Vagina (tissue), 2 donors: Measurements from ENCODE around the gene PABPC1L2B. TPM values are rescaled to one million over a fixed set of nuclear protein-coding genes. Genes with fewer than 3 reads are reported as not detected.
"Not testable (repeated sequence)": the region's sequence is repeated elsewhere in the genome, so short reads cannot be mapped to it uniquely, and the experiment has no call there.

ENCODE experiments used
- DNase-seq, 2 donors: peaks; one replicate each; pipeline ENCODE4 v3.0.0-alpha.2; 2017; ENCODE audit errors: extremely low spot score in 2 of 2
- H3K27ac ChIP-seq: fragments of 200-600 bp; sonication (generic); one replicate; pipeline ENCODE4 v1.5.1; 2019
- H3K27me3 ChIP-seq: fragments of 200-600 bp; sonication (generic); one replicate; pipeline ENCODE4 v1.5.1; 2019
- H3K36me3 ChIP-seq, 2 donors: fragments of 200-600 bp; sonication (generic); one replicate each; pipeline ENCODE4 v1.5.1; 2017 to 2019
- H3K4me1 ChIP-seq: fragments of 200-600 bp; sonication (generic); one replicate; pipeline ENCODE4 v1.5.1; 2019
- H3K4me3 ChIP-seq, 2 donors: fragments of 200-600 bp; sonication (generic); 1 replicate in 1 of 2; 2 replicates in 1 of 2; pipeline ENCODE4 v1.5.1; 2016 to 2019
- H3K9me3 ChIP-seq: fragments of 200-600 bp; sonication (generic); one replicate; pipeline ENCODE4 v1.5.1; 2019
- POLR2A ChIP-seq, 2 donors: fragments of 450-650 bp; IDR thresholded peaks; one replicate each; pipeline ENCODE4 v1.6.1; 2017; ENCODE audit warnings: antibody characterized with exemption in 2 of 2, mild to moderate bottlenecking in 2 of 2, moderate library complexity in 2 of 2
- POLR2AphosphoS5 ChIP-seq, 2 donors: sonication (generic); formaldehyde crosslinking; IDR thresholded peaks; one replicate each; pipeline ENCODE4 v1.9.0; 2017; ENCODE audit warnings: antibody characterized with exemption in 2 of 2, mild to moderate bottlenecking in 2 of 2, low read depth in 1 of 2; ENCODE audit not compliant: insufficient read depth in 1 of 2
- intact Hi-C: fragments of 100-400 bp; cut with DNase I; formaldehyde crosslinking; loops from one replicate; pipeline ENCODE4 v1.15.1; 2023
- total RNA-seq: library from RNA; depleted of rRNA; stranded (reverse); fragments of >200 nt; gene quantifications from one replicate; pipeline ENCODE4 v1.2.3, GENCODE V29; 2016
- TF ChIP-seq, protein P1 (sequence below), 3 experiments: fragments of 450-650 bp in 2 of 3; fragments of 200-600 bp in 1 of 3; sonication (generic) in 1 of 3; IDR thresholded peaks; one replicate each; pipeline ENCODE4 v1.5.1; 2017 to 2019; ENCODE audit warnings: antibody characterized with exemption in 3 of 3, mild to moderate bottlenecking in 2 of 3, moderate library complexity in 2 of 3

Gene PABPC1L2B
- total RNA-seq, result not detected

DNA sequence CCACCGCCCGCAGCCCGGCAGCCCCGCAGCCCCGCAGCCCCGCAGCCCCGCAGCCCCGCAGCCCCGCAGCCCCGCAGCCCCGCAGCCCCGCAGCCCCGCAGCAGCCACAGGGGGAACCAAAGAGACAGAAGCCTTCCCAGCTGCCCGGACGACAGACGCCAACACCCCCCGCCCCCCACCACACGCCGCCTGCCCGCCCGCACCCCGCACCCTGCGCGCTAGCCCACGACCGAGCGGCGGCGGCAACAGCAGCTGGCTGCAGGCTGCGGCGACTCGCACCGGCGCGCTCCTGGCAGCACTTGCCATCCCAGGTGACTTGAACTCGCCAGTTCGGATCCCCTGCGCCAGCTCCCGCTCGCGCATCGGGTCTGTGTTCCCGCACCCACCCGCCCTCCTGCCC lies at the start of gene PABPC1L2B:
PABPC1L2B (plus strand) TSS at position 207 of the 400 bp plus-strand sequence. CDS start 704 bp downstream, outside the sequence.
- DNase-seq, H3K36me3 ChIP-seq, H3K27ac ChIP-seq, H3K4me3 ChIP-seq, intact Hi-C loops, H3K27me3 ChIP-seq, H3K9me3 ChIP-seq, H3K4me1 ChIP-seq: not testable (repeated sequence)

DNA sequence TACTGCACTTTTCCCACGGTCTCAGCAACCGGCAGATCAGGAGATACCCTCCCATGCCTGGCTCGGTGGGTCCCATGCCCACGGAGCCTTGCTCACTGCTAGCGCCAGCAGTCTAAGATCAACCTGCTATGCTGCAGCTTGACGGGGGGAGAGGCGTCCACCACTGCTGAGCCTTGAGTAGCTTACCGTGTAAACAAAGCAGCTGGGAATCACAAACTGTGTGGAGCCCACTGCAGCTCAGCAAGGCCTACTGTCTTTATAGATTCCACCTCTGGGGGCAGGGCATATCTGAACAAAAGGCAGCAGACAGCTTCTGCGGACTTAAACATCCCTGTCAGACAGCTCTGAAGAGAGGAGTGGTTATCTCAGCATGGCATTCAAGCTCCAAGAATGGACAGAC lies 42.8 kb upstream of the PABPC1L2B start:
- H3K9me3 ChIP-seq, H3K36me3 ChIP-seq, DNase-seq, H3K4me3 ChIP-seq, H3K27me3 ChIP-seq, H3K4me1 ChIP-seq, intact Hi-C loops, H3K27ac ChIP-seq: not testable (repeated sequence)

DNA sequence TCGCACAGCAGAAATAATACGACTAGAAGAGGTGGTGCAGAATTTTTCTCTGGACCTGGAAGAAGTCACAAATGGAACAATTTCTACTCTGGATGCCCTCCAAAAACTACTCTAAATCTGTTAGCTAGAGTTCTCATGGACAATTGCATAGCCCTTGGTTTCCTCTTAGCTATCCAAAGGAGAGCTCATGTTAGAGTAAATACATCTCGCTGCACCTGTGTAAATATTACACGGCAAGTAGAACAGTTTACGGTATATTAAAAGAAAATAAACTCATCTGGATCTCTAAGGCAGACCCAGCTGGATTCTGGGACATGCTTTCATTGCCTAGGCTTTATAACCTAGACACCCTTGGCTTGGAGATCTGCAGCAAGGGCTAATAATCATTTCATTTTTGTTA lies 30.9 kb upstream of the PABPC1L2B start:
- intact Hi-C loops, H3K36me3 ChIP-seq, H3K4me1 ChIP-seq, H3K9me3 ChIP-seq, H3K4me3 ChIP-seq, H3K27me3 ChIP-seq, H3K27ac ChIP-seq, DNase-seq: not testable (repeated sequence)

DNA sequence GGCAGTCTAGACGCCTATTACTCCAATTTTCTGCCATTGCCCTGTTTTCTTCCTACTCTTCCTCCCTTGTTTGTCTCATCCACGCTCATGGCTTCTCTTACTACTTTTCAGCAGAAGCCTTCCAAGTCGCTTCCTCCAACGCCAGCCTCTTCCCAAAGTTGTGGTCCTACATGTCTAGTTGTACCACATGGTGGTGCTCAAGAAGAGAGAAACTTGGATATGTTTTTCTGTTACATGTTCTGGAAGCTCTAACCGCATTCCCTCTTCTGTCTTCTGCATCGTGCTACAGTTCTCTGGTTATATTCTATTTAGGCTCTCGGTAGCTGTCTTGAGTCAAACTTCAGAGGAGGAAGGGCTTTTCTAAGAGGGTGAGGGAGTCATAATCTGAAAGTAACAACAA lies 27.9 kb upstream of the PABPC1L2B start:
- intact Hi-C loops, H3K36me3 ChIP-seq, DNase-seq, H3K9me3 ChIP-seq, H3K4me1 ChIP-seq, H3K27me3 ChIP-seq, H3K4me3 ChIP-seq, H3K27ac ChIP-seq: not testable (repeated sequence)

DNA sequence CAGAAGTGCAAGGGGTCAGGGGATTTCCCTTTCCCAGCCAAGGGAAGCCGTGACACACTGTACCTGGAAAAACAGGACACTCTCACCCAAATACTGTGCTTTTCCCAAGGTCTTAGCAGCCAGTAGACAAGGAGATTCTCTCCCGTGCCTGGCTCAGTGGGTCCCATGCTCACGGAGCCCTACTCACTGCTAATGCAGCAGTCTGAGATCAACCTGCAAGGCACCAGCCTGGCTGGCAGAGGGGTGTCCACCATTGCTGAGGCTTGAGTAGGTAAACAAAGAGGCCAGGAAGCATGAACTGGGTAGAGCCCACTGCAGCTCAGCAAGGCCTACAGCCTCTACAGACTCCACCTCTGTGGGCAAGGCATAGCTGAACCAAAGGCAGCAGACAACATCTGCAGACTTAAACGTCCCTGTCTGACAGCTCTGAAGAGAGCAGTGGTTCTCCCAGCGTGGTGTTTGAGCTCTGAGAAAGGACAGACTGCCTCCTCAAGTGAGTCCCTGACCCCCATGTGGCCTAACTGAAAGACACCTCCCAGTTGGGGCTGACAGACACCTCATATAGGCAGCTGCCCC lies 21.8 kb upstream of the PABPC1L2B start:
- H3K27ac ChIP-seq, H3K36me3 ChIP-seq, H3K9me3 ChIP-seq, intact Hi-C loops, H3K4me1 ChIP-seq, H3K27me3 ChIP-seq, DNase-seq, H3K4me3 ChIP-seq: not testable (repeated sequence)

DNA sequence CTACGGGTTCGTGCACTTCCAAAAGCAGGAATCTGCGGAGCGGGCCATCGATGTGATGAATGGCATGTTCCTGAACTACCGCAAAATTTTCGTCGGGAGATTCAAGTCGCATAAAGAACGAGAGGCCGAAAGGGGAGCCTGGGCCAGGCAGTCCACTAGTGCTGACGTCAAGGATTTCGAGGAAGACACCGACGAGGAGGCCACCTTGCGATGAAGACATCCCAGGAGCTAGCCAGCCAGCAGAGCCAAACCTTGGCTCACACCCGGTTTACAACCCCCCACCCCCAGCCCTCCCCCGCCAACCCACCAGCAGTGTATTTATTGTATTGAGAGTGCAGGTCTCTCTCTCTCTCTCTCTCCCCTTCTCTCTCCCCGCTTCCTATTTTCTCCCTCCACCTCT lies 1.3 kb downstream of the PABPC1L2B start:
- H3K4me1 ChIP-seq, H3K36me3 ChIP-seq, H3K27ac ChIP-seq, H3K9me3 ChIP-seq, DNase-seq, intact Hi-C loops, H3K4me3 ChIP-seq, H3K27me3 ChIP-seq: not testable (repeated sequence)

DNA sequence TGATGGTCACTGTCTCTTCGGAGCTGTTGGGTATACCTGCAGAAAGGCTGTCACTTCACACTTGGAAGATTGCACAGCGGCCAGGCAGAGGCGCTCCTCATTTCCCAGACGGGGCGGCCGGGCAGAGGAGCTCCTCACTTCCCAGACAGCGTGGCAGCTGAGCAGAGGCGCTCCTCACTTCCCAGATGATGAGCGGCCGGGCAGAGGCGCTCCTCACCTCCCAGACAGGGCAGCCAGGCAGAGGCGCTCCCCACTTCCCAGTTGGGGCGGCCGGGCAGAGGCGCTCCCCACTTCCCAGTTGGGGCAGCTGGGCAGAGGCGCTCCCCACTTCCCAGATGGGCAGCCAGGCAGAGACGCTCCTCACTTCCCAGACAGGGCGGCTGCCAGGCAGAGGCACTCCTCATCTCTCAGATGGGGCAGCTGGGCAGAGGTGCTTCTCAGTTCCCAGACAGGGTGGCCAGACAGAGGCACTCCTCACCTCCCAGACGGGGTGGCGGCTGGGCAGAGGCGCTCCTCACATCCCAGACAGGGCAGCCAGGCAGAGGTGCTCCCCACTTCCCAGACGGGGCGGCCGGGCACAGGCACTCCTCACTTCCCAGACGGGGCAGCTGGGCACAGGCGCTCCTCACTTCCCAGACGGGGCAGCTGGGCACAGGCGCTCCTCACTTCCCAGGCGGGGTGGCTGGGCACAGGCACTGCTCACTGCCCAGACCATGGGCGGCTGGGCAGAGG lies 18.8 kb downstream of the PABPC1L2B start:
- H3K27ac ChIP-seq, result no peak overlapping the region
- DNase-seq, result no peak
- no peaks in the 10 kb centered on the region for H3K9me3 ChIP-seq
- no peaks in the 10 kb centered on the region for H3K27me3 ChIP-seq
- H3K36me3 ChIP-seq, result no peaks in the 10 kb centered on the region
- TF ChIP-seq, protein P1, sequence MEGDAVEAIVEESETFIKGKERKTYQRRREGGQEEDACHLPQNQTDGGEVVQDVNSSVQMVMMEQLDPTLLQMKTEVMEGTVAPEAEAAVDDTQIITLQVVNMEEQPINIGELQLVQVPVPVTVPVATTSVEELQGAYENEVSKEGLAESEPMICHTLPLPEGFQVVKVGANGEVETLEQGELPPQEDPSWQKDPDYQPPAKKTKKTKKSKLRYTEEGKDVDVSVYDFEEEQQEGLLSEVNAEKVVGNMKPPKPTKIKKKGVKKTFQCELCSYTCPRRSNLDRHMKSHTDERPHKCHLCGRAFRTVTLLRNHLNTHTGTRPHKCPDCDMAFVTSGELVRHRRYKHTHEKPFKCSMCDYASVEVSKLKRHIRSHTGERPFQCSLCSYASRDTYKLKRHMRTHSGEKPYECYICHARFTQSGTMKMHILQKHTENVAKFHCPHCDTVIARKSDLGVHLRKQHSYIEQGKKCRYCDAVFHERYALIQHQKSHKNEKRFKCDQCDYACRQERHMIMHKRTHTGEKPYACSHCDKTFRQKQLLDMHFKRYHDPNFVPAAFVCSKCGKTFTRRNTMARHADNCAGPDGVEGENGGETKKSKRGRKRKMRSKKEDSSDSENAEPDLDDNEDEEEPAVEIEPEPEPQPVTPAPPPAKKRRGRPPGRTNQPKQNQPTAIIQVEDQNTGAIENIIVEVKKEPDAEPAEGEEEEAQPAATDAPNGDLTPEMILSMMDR (IDR thresholded peaks at IDR 0.05), result no peak
- TF ChIP-seq POLR2A (IDR thresholded peaks at IDR 0.05) (no peak), POLR2AphosphoS5 (IDR thresholded peaks at IDR 0.05; ENCODE audit: insufficient read depth in 1 of 2, low read depth in 1 of 2) (no peak)
- intact Hi-C loops, result no loop called here
- no peaks in the 10 kb centered on the region for H3K4me1 ChIP-seq
- H3K4me3 ChIP-seq, result no peak overlapping the region

DNA sequence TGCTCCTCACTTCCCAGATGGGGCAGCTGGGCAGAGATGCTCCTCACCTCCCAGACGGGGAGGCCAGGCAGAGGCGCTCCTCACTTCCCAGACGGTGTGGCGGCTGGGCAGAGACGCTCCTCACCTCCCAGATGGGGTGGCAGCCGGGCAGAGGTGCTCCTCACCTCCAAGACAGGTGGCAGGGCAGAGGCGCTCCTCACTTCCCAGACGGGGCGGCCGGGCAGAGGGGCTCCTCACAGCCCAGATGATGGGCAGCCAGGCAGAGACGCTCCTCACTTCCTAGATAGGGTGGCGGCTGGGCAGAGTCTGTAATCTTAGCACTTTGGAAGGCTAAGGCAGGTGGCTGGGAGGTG lies 19.3 kb downstream of the PABPC1L2B start:
- H3K9me3 ChIP-seq, DNase-seq, H3K27me3 ChIP-seq, intact Hi-C loops, H3K4me3 ChIP-seq, H3K36me3 ChIP-seq, H3K4me1 ChIP-seq, H3K27ac ChIP-seq: not testable (repeated sequence)

DNA sequence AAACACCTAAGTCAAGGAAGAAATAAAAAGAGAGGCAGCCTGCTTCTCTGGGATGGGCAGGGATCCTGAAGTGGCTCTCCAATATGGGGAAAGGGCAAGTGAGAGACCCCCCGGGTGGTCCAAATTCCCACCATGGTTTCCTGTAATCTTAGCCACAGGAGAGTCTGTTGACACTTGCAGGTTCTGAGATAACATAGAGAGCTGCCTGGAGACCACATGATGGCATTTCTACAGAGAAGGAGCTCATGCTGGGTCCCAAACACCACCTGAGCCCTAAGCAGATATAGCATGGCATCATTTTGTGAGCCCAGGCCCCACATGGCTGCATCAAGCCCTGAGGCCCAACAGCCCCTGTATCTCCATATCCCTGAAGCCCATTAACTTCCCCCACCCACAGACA lies 26.1 kb downstream of the PABPC1L2B start:
- Histone ChIP-seq H3K36me3 (no peaks in the 10 kb centered on the region), H3K9me3 (peaks cover 6% of the 10 kb centered on the region), H3K4me1 (no peaks in the 10 kb centered on the region), H3K27me3 (no peaks in the 10 kb centered on the region), H3K4me3 (no peak overlapping the region), H3K27ac (no peak overlapping the region)
- DNase-seq, result no peak
- intact Hi-C loops, result no loop called here
- TF ChIP-seq POLR2A (IDR thresholded peaks at IDR 0.05), result no peak
- TF ChIP-seq, protein P1 (IDR thresholded peaks at IDR 0.05), result no peak
- no peak for TF ChIP-seq POLR2AphosphoS5 (IDR thresholded peaks at IDR 0.05; ENCODE audit: insufficient read depth in 1 of 2, low read depth in 1 of 2)
